Activated CD4-positive, alpha-beta T cell treated with anti-CD3 and anti-CD28 coated beads, Interleukin-2, amount 10 ng/mL, durations not matched to agents 7 days and 5 days (primary cell): ENCODE measurements around the gene TNRC6C. TPM values are rescaled to one million over a fixed set of nuclear protein-coding genes. Genes with fewer than 3 reads are reported as not detected.
"Not testable (repeated sequence)": the region's sequence is repeated elsewhere in the genome, so short reads cannot be mapped to it uniquely, and the experiment has no call there.

Experiments
- CTCF ChIA-PET: fragments of 350-600 bp; sonication (Branson Sonifier 250); formaldehyde crosslinking; loops from one replicate; lab custom pipeline; 2021; ENCODE audit warnings: antibody characterized with exemption; lab: Charles Lee
- POLR2A ChIA-PET: fragments of 350-600 bp; sonication (Branson Sonifier 250); formaldehyde crosslinking; loops from one replicate; lab custom pipeline; 2021; ENCODE audit warnings: antibody characterized with exemption; lab: Charles Lee
- DNase-seq: peaks from one replicate; pipeline ENCODE4 v3.0.0-alpha.2; 2020
- H3K27ac Mint-ChIP-seq: one replicate; pipeline ENCODE4 v1.8.0; 2021; ENCODE audit warnings: mild to moderate bottlenecking, moderate library complexity, mixed read lengths
- H3K27me3 Mint-ChIP-seq: one replicate; pipeline ENCODE4 v1.8.0; 2021; ENCODE audit warnings: mixed read lengths
- H3K36me3 Mint-ChIP-seq: one replicate; pipeline ENCODE4 v1.8.0; 2021; ENCODE audit warnings: low read depth, mixed read lengths
- H3K4me1 Mint-ChIP-seq: one replicate; pipeline ENCODE4 v1.8.0; 2021; ENCODE audit warnings: mixed read lengths
- H3K4me3 Mint-ChIP-seq: one replicate; pipeline ENCODE4 v1.8.0; 2021; ENCODE audit warnings: mild to moderate bottlenecking, moderate library complexity, mixed read lengths
- H3K9me3 Mint-ChIP-seq: one replicate; pipeline ENCODE4 v1.8.0; 2021; ENCODE audit warnings: mixed read lengths
- total RNA-seq, 2 experiments: library from RNA; stranded (reverse); gene quantifications; one replicate each; pipeline ENCODE4 v1.2.3, GENCODE V29; 2021

Gene TNRC6C
- total RNA-seq, 2 experiments from 2014 or later: 40.2 to 41.8 TPM

DNA sequence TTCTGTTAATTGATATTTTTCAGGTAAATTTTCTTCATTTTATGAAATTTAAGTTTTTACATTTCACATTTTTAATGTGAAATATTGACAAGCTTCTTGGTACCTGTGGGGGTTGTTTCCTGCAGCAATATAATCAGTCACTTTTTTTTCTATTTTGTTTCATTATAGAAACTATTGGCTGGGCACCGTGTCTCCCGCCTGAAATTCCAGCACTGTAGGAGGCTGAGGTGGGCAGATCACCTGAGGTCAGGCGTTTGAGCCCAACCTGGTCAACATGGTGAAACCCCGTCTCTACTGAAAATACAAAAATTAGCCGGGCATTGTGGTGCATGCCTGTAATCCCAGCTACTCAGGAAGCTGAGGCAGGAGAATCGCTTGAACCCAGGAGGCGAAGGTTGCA, 35.2 kb downstream of the TNRC6C start:
- POLR2A ChIA-PET, H3K4me3 Mint-ChIP-seq, DNase-seq, H3K9me3 Mint-ChIP-seq, CTCF ChIA-PET, H3K27me3 Mint-ChIP-seq, H3K27ac Mint-ChIP-seq, H3K36me3 Mint-ChIP-seq: not testable (repeated sequence)
- peaks cover 16% of the 10 kb centered on the region for H3K4me1 Mint-ChIP-seq

GRCh38 chr17:77995146-77995852, 36.8 kb downstream of the TNRC6C start:
- no peak overlapping the region for H3K4me3 Mint-ChIP-seq
- peaks cover 3% of the 10 kb centered on the region for H3K36me3 Mint-ChIP-seq
- no peak for DNase-seq
- POLR2A ChIA-PET: no interaction called here
- H3K27me3 Mint-ChIP-seq: no peaks in the 10 kb centered on the region
- CTCF ChIA-PET: interaction anchor here (0.7 kb wide), 1 partner anchor 33 kb away, joined by 3 read pairs; no protein-coding TSS in a partner anchor
- no peaks in the 10 kb centered on the region for H3K9me3 Mint-ChIP-seq
- no peak overlapping the region for H3K27ac Mint-ChIP-seq
- peaks cover 19% of the 10 kb centered on the region for H3K4me1 Mint-ChIP-seq

DNA sequence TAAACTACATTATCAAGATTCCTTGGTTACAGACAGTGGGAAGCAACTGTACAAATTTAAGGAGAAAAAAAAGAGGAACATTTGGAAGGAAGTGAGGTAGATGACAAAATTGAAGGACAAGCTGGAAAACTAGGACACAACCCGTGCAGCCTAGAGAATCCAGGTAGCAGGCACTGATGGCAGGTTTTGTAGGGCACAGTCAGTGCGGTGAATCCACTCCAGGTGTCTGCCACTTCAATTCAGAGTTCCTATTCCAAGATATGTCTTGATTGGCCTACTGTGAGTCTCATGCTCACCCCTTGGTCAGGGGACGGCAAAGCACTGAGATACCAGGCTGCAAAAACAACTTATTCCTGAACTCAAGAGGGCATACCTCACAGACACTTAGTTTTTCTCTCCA, 37.8 kb downstream of the TNRC6C start:
- no peak for DNase-seq
- POLR2A ChIA-PET: no interaction called here
- H3K36me3 Mint-ChIP-seq: peaks cover 3% of the 10 kb centered on the region
- CTCF ChIA-PET: no interaction called here
- H3K4me1 Mint-ChIP-seq: peaks cover 20% of the 10 kb centered on the region
- no peak overlapping the region for H3K4me3 Mint-ChIP-seq
- H3K27me3 Mint-ChIP-seq: no peaks in the 10 kb centered on the region
- no peak overlapping the region for H3K27ac Mint-ChIP-seq
- no peaks in the 10 kb centered on the region for H3K9me3 Mint-ChIP-seq

- ChIA-PET POLR2A (no interaction called here), CTCF (no interaction called here)
- Mint-ChIP-seq H3K27ac (no peak overlapping the region), H3K4me1 (peaks cover 21% of the 10 kb centered on the region), H3K9me3 (no peaks in the 10 kb centered on the region), H3K36me3 (peaks cover 11% of the 10 kb centered on the region), H3K4me3 (no peak overlapping the region), H3K27me3 (no peaks in the 10 kb centered on the region)
- DNase-seq: no peak
These were observed 41.1 kb downstream of the TNRC6C start for GRCh38 chr17:77999413-78000173.

GRCh38 chr17:78000341-78000740, 41.8 kb downstream of the TNRC6C start:
- peaks cover 15% of the 10 kb centered on the region for H3K4me1 Mint-ChIP-seq
- POLR2A ChIA-PET: no interaction called here

DNA sequence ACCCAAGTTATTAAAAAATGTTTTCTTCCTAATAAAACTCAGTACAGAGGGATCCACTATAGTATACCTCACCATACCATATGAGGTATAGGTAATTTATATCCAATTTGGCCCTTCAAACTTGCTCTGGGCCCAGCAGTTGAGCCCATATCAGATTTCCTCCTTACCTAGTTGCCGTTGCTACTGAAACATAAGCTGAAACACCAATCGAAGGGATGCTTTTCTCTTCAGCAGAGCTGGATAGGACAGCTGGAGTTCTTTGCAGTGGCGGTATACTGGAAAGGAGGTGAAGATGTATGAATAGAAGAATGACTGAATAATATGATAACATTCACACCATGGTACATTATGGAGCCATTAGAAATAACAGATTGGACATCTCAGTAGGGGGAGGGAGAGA, 42.7 kb downstream of the TNRC6C start:
- no peak for DNase-seq
- ChIA-PET POLR2A (no interaction called here), CTCF (no interaction called here)
- Mint-ChIP-seq H3K36me3 (peaks cover 14% of the 10 kb centered on the region), H3K27ac (no peak overlapping the region), H3K27me3 (no peaks in the 10 kb centered on the region), H3K4me1 (peaks cover 17% of the 10 kb centered on the region), H3K9me3 (no peaks in the 10 kb centered on the region), H3K4me3 (no peak overlapping the region)

More at GRCh38 chr17:78000341-78000740, 41.8 kb downstream of the TNRC6C start:
- no peak for DNase-seq
- H3K4me3 Mint-ChIP-seq: no peak overlapping the region
- H3K27me3 Mint-ChIP-seq: no peaks in the 10 kb centered on the region
- no peak overlapping the region for H3K27ac Mint-ChIP-seq
- H3K9me3 Mint-ChIP-seq: no peaks in the 10 kb centered on the region
- peaks cover 12% of the 10 kb centered on the region for H3K36me3 Mint-ChIP-seq
- CTCF ChIA-PET: no interaction called here

GRCh38 chr17:78001612-78002011, 43.1 kb downstream of the TNRC6C start:
- Mint-ChIP-seq H3K27ac (no peak overlapping the region), H3K36me3 (peaks cover 14% of the 10 kb centered on the region), H3K4me3 (no peak overlapping the region), H3K9me3 (no peaks in the 10 kb centered on the region), H3K4me1 (peaks cover 16% of the 10 kb centered on the region), H3K27me3 (no peaks in the 10 kb centered on the region)
- POLR2A ChIA-PET: no interaction called here
- DNase-seq: no peak
- CTCF ChIA-PET: no interaction called here

DNA sequence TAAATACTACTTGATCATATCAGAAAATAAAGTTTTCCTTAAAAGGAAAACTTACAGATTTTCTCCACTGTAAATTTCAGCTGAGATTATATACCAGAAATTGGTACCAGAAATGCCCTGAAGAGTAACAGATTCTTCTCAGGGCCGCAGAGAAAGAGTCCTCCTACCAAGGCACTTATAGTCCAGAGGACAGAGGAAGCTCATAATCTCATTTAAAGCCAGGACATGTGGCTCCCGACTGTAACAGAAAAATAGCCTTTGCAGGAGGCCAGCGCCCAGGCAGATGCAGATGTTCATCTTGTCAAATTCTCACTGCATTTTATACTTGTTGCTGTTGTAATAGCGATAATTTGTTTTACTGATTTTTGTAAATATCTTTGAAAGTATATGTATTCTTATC, 43.7 kb downstream of the TNRC6C start:
- no peaks in the 10 kb centered on the region for H3K27me3 Mint-ChIP-seq
- H3K27ac Mint-ChIP-seq: no peak overlapping the region
- H3K36me3 Mint-ChIP-seq: peaks cover 16% of the 10 kb centered on the region
- no peaks in the 10 kb centered on the region for H3K9me3 Mint-ChIP-seq
- CTCF ChIA-PET: interaction anchor here (3.5 kb wide), 1 partner anchor 12 kb away, joined by 10 read pairs; no protein-coding TSS in a partner anchor
- POLR2A ChIA-PET: no interaction called here
- H3K4me1 Mint-ChIP-seq: peaks cover 14% of the 10 kb centered on the region
- DNase-seq: no peak
- H3K4me3 Mint-ChIP-seq: no peak overlapping the region

DNA sequence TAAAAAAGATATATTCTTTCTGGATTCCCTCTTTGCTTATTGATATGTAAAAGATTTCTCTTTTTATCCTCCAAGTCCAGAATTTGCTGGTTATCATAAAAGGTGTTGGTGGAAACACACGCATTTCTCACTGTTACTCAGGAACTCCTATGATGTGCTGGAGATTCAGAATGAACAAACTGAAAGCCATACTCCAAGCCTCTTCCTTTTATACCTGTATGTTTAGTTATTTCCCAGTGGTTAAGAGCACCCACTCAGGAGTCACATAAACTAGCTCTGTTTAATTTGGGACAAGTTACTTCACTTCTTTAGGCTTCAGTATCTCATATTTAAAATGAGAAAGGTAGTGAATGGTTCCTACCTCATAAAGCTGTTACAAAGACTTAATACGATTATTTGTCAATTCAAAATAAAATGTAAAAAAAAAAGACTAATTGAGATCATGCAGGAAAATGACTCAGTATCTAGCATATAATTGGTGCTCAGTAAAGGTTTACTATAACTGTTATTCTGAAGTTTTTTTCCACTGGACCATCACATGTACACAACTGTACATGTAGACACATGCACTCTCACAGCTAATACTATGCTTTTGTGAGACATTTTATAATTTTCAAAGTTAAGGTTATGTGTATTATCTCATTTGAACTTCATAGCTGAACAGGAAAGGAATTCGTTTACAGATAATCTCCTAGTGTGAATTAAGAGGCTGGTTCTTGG, 47.1 kb downstream of the TNRC6C start:
- peaks cover 16% of the 10 kb centered on the region for H3K36me3 Mint-ChIP-seq
- DNase-seq: no peak
- no peaks in the 10 kb centered on the region for H3K9me3 Mint-ChIP-seq
- POLR2A ChIA-PET: no interaction called here
- H3K27ac Mint-ChIP-seq: no peak overlapping the region
- CTCF ChIA-PET: interaction anchor here (0.7 to 3.5 kb wide), 2 partner anchors 8 to 933 kb away, joined by 3 to 10 read pairs; no protein-coding TSS in a partner anchor
- H3K27me3 Mint-ChIP-seq: no peaks in the 10 kb centered on the region
- H3K4me3 Mint-ChIP-seq: no peak overlapping the region
- H3K4me1 Mint-ChIP-seq: peaks cover 12% of the 10 kb centered on the region

DNA sequence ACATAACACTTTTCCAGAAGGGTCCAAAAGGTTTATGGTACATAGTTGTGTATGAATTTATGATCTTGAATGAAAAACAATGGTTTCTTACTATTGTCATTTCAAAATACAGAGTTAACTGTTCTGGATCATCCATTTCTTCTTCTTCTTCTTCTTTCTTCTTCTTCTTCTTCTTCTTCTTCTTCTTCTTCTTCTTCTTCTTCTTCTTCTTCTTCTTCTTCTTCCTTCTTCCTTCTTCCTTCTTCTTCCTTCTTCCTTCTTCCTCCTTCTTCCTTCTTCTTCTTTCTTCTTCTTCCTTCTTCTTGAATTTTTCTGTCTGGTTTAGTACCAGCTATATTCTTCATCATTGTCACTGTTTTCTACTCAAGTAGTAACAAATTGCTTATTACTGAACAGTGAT, 47.8 kb downstream of the TNRC6C start:
- no peaks in the 10 kb centered on the region for H3K27me3 Mint-ChIP-seq
- H3K9me3 Mint-ChIP-seq: no peaks in the 10 kb centered on the region
- ChIA-PET POLR2A (no interaction called here), CTCF (no interaction called here)
- H3K4me3 Mint-ChIP-seq: no peak overlapping the region
- no peak for DNase-seq
- no peak overlapping the region for H3K27ac Mint-ChIP-seq
- peaks cover 16% of the 10 kb centered on the region for H3K36me3 Mint-ChIP-seq
- peaks cover 19% of the 10 kb centered on the region for H3K4me1 Mint-ChIP-seq

GRCh38 chr17:78007647-78008046, 49.1 kb downstream of the TNRC6C start:
- H3K9me3 Mint-ChIP-seq: no peaks in the 10 kb centered on the region
- H3K4me1 Mint-ChIP-seq: peaks cover 21% of the 10 kb centered on the region
- DNase-seq: no peak
- no peak overlapping the region for H3K27ac Mint-ChIP-seq
- no peaks in the 10 kb centered on the region for H3K27me3 Mint-ChIP-seq
- CTCF ChIA-PET: no interaction called here
- no peak overlapping the region for H3K4me3 Mint-ChIP-seq
- peaks cover 21% of the 10 kb centered on the region for H3K36me3 Mint-ChIP-seq
- POLR2A ChIA-PET: no interaction called here

DNA sequence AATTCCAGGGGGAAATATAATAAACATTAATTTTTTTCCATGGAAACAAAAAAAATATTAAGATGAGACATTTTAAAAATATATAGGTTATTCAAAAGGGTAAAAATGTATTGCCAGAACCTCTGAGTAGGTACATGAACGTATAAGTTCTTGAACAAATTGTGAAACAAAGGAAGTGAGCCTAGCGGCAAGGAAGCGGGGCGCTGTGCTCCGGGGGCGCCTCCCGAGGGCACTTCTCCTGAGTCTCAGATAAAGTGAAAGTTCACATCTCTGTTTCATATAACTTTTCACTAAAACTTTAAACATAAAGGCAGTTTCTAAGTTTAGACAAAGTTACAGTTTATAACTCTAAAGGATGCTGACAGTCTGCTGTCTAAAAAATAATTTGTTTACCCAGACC, 52.3 kb downstream of the TNRC6C start:
- Mint-ChIP-seq H3K27ac (no peak overlapping the region), H3K4me3 (no peak overlapping the region), H3K27me3 (no peaks in the 10 kb centered on the region), H3K9me3 (no peaks in the 10 kb centered on the region), H3K36me3 (peaks cover 12% of the 10 kb centered on the region), H3K4me1 (peaks cover 22% of the 10 kb centered on the region)
- CTCF ChIA-PET: no interaction called here
- peak; percentile 18 for DNase-seq
- POLR2A ChIA-PET: no interaction called here

- DNase-seq: no peak
- CTCF ChIA-PET: interaction anchor here (0.6 to 2.9 kb wide), 5 partner anchors 11 to 470 kb away, joined by 3 to 13 read pairs (median 4); no protein-coding TSS in a partner anchor
- no peak overlapping the region for H3K4me3 Mint-ChIP-seq
- no peaks in the 10 kb centered on the region for H3K27me3 Mint-ChIP-seq
- peaks cover 10% of the 10 kb centered on the region for H3K36me3 Mint-ChIP-seq
- POLR2A ChIA-PET: no interaction called here
- no peak overlapping the region for H3K27ac Mint-ChIP-seq
- peaks cover 22% of the 10 kb centered on the region for H3K4me1 Mint-ChIP-seq
- no peaks in the 10 kb centered on the region for H3K9me3 Mint-ChIP-seq
These were observed 53.9 kb downstream of the TNRC6C start for GRCh38 chr17:78012428-78012827.
